DMS114 treated with DMSO at 0.1 percent for 48 hours (cell line): ENCODE measurements around the gene ALDOC.

Source experiments
- DNase-seq: peaks from one replicate; lab custom pipeline; 2025; ENCODE audit not compliant: unreplicated experiment; lab: John Stamatoyannopoulos, UW

ALDOC gene

DNA sequence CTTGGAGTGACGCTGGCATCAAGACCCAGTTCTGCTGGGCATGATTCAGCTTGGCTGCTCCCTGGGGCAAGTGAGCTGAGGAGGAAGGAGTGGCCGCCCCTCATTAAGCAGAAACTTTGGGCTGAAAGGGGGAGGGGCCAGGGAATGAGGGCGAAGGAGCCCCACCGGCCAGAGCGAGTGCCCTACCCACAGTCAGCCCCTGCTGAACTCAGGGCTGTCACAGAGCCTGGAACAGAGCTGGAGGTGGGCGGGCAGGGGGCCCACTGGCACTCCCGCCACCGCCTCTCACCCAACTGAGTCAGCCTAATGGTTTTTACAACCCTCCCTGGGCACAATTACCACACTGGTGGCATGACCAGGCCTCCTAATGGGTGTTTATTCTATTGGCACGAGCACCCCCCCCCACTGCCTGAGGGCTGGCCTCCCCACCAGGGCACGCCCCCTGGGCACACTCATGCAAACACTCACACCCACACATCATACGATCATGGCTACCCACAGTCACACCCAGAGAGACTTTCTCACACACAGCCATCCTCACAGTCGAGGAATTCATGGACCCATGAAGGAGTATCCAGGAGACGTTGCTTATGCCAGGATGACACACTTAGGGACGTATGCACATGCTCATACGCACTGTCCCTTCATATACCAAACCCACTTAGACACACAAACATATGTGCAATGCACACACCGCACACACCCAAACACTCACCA is 43.4 kb downstream of the ALDOC start:
- DNase-seq: no peak

DNA sequence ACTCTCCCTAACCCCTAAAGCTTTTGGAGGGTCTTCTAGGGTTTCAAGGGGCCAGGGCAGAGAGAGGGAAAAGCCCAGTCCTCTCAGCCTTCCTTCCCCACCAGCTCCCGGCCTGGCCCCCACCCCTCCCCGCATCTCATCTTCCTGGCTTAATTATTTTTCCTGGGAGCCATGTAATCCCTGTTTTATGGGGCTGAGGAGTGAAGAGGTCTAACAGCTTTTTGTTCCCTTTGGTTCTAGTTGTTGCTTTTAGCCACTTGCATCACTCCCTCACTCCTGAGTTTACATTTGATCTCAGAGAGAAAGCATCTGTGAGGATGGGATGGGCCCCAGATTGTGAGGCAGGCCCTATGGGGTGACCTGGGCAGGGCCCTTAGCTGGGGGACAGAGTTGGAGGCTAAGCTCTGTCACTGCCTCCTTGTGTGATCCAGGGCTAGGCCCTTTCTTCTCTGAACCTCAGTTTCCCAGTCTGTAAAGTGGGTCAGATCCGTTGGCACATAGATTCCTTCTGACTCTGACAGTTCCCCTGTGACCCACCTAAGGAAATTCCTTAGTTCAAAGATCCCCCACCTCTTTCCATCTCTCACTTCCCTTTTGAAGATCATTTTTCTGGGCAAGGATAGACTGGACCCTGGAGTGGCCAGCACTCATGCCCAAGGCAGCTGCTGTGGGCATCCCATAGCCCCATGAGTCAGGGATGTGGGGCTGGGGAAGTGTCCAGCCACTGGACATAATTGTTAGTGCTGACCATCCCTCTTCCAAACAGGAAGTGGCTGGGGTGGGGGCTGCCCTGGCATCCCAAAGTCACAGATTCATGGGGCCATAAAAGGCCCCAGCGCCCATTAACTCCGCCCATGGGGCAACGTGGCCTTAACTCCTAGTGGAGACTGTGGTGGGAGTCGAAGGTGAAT is 44.4 kb downstream of the ALDOC start:
- no peak for DNase-seq

DNA sequence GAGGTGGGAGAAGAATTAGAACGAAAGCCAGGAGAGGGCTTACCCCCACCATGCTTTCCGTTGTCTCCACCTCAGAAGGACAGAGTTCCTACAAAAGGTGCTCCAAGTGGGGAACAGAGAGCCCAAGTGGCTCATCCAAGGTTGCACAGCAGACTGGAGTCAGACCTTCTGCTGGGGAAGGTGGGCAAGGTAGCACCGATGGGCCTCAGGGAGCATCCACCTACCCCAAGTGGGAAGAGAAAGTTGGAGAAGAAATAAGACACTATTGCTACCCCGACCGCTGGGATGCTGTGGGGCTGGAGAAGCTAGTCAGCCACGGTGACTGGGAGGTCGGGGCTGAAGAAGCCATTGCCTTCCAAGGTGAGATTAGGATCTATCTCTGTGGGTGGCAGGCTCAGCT is 45.8 kb downstream of the ALDOC start:
- DNase-seq: no peak

DNA sequence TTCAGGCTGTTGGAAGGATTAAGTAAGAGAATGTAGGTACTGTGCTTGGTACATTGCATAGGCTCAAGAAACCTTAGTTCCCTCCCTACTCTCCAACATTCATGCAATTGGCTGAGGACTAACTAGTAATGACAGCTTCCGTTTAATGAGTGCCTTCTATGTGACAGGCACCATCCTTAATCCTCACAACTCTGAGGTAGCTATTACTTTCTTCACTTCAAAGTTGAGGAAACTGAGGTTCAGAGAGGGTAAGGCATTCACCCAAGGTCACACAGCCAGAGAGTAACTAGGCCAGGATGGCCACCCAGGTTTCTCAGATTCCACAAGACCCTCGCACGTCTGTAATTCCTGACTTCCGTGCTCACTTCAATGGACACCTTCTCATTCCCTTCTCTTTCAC is 46.4 kb downstream of the ALDOC start:
- no peak for DNase-seq

DNA sequence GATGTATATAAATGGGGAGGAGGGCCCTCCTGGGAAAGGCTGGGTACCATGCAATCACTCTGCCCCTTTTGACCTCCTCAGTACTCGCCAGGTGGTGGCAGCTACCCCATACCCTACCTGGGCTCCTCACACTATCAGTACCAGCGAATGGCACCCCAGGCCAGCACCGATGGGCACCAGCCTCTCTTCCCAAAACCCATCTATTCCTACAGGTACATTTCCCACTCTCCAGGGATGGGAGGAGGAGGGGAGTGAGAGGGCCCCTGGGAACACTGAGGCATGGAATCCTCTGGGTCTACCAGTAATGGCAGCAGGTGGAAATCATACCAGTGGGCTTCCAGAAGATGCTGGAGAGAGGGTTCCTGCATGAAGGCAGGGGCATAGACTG is 47.7 kb downstream of the ALDOC start:
- DNase-seq: no peak

DNA sequence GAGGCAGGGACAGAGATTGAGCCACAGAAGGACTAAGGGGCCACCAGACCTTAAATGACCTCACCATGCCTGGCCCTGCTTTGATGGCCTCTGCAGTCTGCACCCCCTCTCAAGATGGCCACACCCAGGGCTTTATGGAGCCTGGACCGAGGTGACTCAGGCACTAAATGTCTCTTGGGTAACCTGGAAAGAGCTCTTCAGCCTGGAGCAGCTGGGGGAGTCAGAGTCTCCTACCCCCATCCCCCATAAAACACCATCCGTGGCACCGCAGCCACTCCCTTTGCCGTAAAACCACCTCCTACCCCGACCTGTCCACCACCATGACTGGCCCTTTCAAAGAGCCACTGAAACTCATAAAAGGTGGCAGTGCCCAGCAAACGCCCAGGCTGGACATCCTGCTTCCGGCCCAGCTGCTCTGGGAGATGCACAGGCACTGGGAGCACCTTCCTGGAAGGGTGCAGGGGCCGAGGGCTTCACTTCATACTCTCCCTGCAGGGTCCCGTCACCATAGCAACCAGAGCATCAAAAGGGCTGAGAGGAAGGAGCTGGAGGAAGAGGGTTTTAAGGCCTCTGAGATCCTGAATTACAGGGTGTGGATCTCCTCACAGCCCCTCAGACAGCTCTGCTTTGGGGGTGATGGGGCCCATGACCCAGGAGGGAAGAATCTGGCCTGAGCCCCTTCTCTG is 48.2 kb downstream of the ALDOC start:
- DNase-seq: no peak

DNA sequence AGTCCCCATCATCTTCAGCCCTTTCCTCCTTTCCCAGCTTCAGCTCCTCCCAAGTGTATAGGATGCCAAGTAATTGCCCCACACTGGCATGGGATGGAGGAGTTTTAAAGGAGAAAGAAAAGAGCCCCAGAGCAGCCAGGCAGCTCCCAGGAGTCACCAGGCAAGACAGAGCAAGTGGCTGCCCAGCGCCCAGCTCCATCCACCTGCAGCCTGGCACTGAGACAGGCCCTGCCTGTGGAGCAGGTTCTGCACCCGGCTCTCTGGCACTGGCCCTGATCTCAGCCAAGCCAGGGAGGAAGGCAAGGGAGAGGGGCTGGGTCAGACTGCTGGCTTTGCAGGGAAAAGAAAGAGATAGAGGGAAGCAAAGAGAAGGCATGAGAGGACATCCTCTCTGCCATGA is 48.8 kb downstream of the ALDOC start:
- DNase-seq: no peak

DNA sequence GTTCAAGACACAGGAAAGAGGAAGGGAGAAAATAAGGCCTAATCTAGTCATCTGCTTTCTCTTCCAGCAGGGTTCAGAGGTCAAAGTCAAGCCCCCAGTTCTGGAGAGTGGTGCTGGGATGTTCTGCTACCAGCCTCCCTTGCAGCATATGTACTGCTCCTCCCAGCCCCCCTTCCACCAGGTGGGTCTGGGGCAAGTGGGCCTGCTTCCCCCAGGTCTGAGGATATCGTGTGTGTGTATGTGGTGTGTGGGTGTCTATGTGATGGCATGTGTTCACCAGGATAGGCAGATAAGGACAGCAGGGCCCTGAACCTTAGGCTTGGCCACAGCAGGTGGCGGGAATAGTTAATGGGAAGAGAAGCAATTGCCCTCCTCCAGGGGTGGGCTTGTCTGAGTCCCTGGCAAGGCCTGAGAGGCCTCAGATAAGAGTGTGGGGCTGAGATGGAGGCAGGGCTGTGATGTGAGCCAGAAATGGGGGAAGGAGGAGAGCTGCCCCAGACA is 49.5 kb downstream of the ALDOC start:
- DNase-seq: no peak

DNA sequence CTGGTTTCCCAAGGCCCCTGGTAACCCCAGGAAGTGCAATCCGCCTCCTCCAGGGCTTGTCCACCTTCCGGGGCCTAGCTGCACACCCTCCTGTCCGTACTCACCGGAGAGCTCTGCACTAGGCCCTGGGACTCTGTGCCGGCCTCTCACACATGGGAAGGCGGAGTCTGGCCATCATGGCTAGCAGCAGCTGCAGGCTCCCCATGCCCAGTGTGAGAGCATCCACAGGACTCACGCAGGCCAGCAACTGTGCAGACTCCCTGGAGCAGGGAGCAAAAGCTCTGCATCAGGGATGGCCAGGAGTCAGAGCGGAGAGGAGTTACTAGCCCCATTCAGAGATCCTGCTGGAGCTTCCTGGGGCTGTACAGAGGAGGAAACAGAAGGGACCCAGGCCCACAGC is 50.3 kb downstream of the ALDOC start:
- DNase-seq: no peak

DNA sequence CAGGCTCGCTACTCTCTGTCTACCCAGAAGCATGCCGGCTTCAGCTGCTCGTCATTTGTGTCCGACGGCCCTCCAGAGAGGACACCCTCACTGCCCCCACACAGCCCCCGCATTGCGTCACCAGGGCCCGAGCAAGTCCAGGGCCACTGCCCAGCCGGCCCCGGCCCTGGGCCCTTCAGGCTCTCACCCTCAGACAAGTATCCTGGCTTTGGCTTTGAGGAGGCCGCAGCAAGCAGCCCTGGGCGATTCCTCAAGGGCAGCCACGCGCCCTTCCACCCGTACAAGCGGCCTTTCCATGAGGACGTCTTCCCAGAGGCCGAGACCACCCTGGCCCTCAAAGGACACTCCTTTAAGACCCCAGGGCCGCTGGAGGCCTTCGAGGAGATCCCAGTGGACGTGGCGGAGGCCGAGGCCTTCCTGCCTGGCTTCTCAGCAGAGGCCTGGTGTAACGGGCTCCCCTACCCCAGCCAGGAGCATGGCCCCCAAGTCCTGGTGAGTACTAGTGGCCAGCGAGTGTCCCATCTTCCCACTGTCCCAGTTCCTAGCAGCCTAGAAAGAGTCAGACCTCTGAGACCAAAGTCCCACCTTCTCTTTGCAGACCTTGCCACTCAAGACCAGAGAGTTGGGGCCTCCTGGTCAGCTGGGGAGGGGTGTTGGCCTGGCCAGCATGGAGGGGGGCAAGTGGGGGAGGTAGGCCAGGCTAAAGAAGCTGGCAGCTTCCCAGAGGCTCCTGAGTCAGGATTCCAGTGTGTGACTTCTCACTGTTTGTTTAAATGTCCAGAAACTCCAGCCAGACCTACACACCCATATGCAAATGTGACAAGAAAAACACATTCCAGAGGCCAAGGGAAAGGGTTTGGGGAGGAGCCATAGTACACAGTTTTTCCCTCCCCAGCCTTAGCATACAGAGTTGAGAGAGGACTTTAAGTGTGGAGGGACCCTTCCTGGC is 51.9 kb downstream of the ALDOC start:
- DNase-seq: no peak

DNA sequence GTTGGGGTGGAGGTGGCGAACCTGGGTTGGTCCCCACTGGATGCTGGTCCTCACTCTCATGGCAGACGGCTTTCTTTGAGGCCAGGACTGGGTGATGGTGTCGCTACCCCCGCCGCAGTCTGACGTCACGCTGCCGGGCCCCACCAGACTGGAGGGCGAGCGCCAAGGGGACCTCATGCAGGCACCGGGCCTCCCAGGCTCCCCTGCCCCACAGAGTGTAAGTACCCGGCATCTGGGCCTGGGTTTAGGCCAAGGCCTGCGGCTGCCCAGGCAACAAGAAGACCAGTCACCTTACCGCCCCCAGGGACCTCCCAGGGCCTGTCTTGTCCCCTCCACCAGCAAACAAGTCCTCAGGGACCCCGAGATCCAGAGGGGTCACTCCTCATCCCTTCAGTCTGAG is 52.8 kb downstream of the ALDOC start:
- DNase-seq: no peak

DNA sequence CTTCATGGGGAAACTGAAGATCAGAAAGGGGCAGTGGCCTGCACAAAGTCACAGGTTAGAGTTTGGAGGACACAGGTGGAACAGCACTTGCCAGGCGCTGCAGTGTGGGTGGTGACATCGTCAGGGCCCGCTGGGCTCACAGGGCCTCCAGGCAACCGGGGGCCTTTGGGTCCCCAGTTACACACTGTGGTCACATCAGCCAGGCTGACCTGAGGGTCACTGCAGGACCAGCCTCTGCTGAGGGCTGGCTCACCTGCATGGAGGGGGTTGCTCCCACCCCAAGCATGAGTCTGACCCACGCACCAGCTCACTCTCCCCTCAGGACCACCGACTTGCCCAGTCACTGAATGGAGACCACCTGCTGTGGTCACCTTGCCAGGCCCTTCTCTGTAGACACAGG is 53.5 kb downstream of the ALDOC start:
- no peak for DNase-seq
